OCI-LY1 (cell line): ENCODE results near the gene POLD3.

Experiments
- H2AFZ ChIP-seq: fragments of 200-600 bp; sonication (generic), shearing (Covaris generic); 2 replicates; pipeline ENCODE4 v1.6.0; 2014; ENCODE audit warnings: antibody characterized with exemption, mild to moderate bottlenecking, low read length
- H3F3A ChIP-seq: fragments of 200-600 bp; sonication (generic), shearing (Covaris generic); 2 replicates; pipeline ENCODE4 v1.6.0; 2014; ENCODE audit warnings: mild to moderate bottlenecking, antibody characterized with exemption, low read length, moderate library complexity; ENCODE audit not compliant: insufficient read depth
- H3K27ac ChIP-seq: fragments of 200-600 bp; sonication (generic); 2 replicates; pipeline ENCODE4 v1.5.1; 2014; ENCODE audit warnings: low read length, mixed run types, mild to moderate bottlenecking, low read depth; ENCODE audit not compliant: poor library complexity, severe bottlenecking
- H3K27me3 ChIP-seq: fragments of 200-600 bp; sonication (generic); 2 replicates; pipeline ENCODE4 v1.6.0; 2014; ENCODE audit warnings: antibody characterized with exemption, mild to moderate bottlenecking, low read length, moderate library complexity; ENCODE audit not compliant: insufficient read depth
- H3K36me3 ChIP-seq: fragments of 200-600 bp; sonication (generic); 2 replicates; pipeline ENCODE4 v1.6.1; 2014; ENCODE audit warnings: mild to moderate bottlenecking, antibody characterized with exemption, low read length, moderate library complexity, mixed read lengths; ENCODE audit not compliant: insufficient read depth
- H3K4me1 ChIP-seq: fragments of 200-600 bp; sonication (generic); 2 replicates; pipeline ENCODE4 v1.5.1; 2014; ENCODE audit warnings: mild to moderate bottlenecking, low read length, moderate library complexity; ENCODE audit not compliant: insufficient read depth, severe bottlenecking
- H3K4me2 ChIP-seq: fragments of 200-600 bp; sonication (generic), shearing (Covaris generic); 2 replicates; pipeline ENCODE4 v1.6.1; 2014; ENCODE audit warnings: low read length
- H3K4me3 ChIP-seq: fragments of 200-600 bp; sonication (generic); 2 replicates; pipeline ENCODE4 v1.5.1; 2014; ENCODE audit warnings: low read length, low read depth, mild to moderate bottlenecking, mixed read lengths; ENCODE audit not compliant: poor library complexity, severe bottlenecking
- H3K79me2 ChIP-seq: fragments of 200-600 bp; shearing (Covaris generic); 2 replicates; pipeline ENCODE4 v1.6.1; 2016; ENCODE audit warnings: mixed run types, low read length, mixed read lengths; ENCODE audit not compliant: insufficient read depth
- H3K9ac ChIP-seq: fragments of 200-600 bp; sonication (generic), shearing (Covaris generic); 2 replicates; pipeline ENCODE4 v1.6.1; 2014; ENCODE audit warnings: mild to moderate bottlenecking, low read length, mixed read lengths
- H3K9me2 ChIP-seq: fragments of 200-600 bp; sonication (generic), shearing (Covaris generic); 2 replicates; pipeline ENCODE4 v1.6.1; 2014; ENCODE audit warnings: low read depth, mild to moderate bottlenecking, low read length, mixed read lengths
- H3K9me3 ChIP-seq: fragments of 200-600 bp; shearing (Covaris generic); 2 replicates; pipeline ENCODE4 v1.6.1; 2014; ENCODE audit warnings: low read length, mixed read lengths
- H4K20me1 ChIP-seq: fragments of 200-600 bp; sonication (generic), shearing (Covaris generic); 2 replicates; pipeline ENCODE4 v1.6.0; 2016; ENCODE audit warnings: mild to moderate bottlenecking, low read length; ENCODE audit not compliant: insufficient read depth
- CTCF ChIP-seq: fragments of 200-600 bp; sonication (generic), shearing (Covaris generic); IDR thresholded peaks from 2 replicates; pipeline ENCODE4 v1.5.1; 2017; ENCODE audit warnings: mild to moderate bottlenecking, antibody characterized with exemption, low read length, moderate library complexity, mixed read lengths
- EZH2 ChIP-seq: fragments of 200-600 bp; sonication (generic), shearing (Covaris generic); IDR thresholded peaks from 2 replicates; pipeline ENCODE4 v1.8.0; 2017; ENCODE audit warnings: borderline replicate concordance, mixed run types, mild to moderate bottlenecking, antibody characterized with exemption, low read length, moderate library complexity, mixed read lengths

The POLD3 gene

DNA sequence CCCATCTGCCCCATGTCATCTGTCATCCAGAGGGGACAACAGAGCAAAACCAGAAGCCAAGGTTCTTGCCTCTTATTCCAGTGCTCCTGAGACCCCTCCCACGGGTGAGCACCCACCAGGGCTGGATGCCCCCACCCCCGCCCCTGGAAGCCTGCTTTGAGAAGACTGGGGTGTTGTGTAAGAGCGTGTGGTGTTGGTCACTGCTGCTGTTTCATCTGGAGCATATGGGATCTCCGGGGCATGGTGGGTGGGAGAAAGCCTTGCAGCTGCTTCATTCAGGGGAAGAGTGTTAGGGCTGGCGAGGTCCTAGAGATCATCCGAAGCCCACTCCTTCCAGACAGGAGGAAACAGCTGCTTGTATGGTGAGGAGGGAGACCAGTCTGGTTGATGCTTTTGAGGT lies 84.7 kb downstream of the POLD3 start:
- H3K4me1 ChIP-seq = no peaks in the 10 kb centered on the region
- peaks cover 14% of the 10 kb centered on the region; the same call in 1 of the 2 replicates for H3K27me3 ChIP-seq
- TF ChIP-seq CTCF (no peak), EZH2 (no peak)
- no peaks in the 10 kb centered on the region for H3K79me2 ChIP-seq
- H4K20me1 ChIP-seq = no peaks in the 10 kb centered on the region
- H3K9me2 ChIP-seq = no peaks in the 10 kb centered on the region
- H3K36me3 ChIP-seq = no peaks in the 10 kb centered on the region
- no peak overlapping the region for H2AFZ ChIP-seq
- no peak overlapping the region for H3K4me2 ChIP-seq
- no peaks in the 10 kb centered on the region for H3K9me3 ChIP-seq
- H3F3A ChIP-seq = no peaks in the 10 kb centered on the region
- no peak overlapping the region for H3K9ac ChIP-seq
- H3K27ac ChIP-seq = no peak overlapping the region
- no peak overlapping the region for H3K4me3 ChIP-seq

DNA sequence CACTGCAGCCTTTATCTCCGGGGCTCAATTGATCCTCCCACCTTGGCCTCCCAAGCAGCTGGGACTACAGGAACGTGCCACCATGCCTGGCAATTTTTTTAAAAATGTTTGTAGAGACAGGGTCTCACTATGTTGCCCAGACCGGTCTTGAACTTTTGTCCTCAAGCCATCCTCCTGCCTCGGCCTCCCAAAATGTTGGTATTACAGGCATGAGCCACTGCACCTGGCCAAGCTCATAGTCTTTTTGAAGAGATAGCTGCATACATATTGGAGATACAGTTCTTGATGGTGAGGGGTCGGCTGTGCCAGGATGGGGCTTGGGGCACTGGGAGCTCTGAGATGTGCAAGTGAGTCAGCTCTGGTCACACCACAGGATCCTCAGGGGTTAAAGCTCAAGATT lies 85.7 kb downstream of the POLD3 start:
- no peaks in the 10 kb centered on the region for H4K20me1 ChIP-seq
- no peak overlapping the region for H2AFZ ChIP-seq
- no peak overlapping the region for H3K9ac ChIP-seq
- H3K27ac ChIP-seq = no peak overlapping the region
- H3K4me1 ChIP-seq = no peaks in the 10 kb centered on the region
- no peak overlapping the region for H3K4me2 ChIP-seq
- H3K9me3 ChIP-seq = no peaks in the 10 kb centered on the region
- TF ChIP-seq CTCF (no peak), EZH2 (no peak)
- no peaks in the 10 kb centered on the region for H3K36me3 ChIP-seq
- no peaks in the 10 kb centered on the region for H3K79me2 ChIP-seq
- no peaks in the 10 kb centered on the region for H3F3A ChIP-seq
- H3K9me2 ChIP-seq = no peaks in the 10 kb centered on the region
- peaks cover 14% of the 10 kb centered on the region; the same call in 1 of the 2 replicates for H3K27me3 ChIP-seq
- no peak overlapping the region for H3K4me3 ChIP-seq

- Histone ChIP-seq H3K27ac (no peak overlapping the region), H3K27me3 (peaks cover 14% of the 10 kb centered on the region; the same call in 1 of the 2 replicates), H3K4me1 (no peaks in the 10 kb centered on the region), H3K9me3 (no peaks in the 10 kb centered on the region), H3K4me2 (no peak overlapping the region), H3K79me2 (no peaks in the 10 kb centered on the region), H3F3A (no peaks in the 10 kb centered on the region), H3K9ac (no peak overlapping the region), H3K36me3 (no peaks in the 10 kb centered on the region), H2AFZ (no peak overlapping the region), H4K20me1 (no peaks in the 10 kb centered on the region), H3K4me3 (no peak overlapping the region), H3K9me2 (no peaks in the 10 kb centered on the region)
- no peak for TF ChIP-seq CTCF
- TF ChIP-seq EZH2 = no peak
These were observed 86.5 kb downstream of the POLD3 start for GRCh38 chr11:74678591-74679512.
